ENCODE results near the gene EPN2.

Gene EPN2

DNA sequence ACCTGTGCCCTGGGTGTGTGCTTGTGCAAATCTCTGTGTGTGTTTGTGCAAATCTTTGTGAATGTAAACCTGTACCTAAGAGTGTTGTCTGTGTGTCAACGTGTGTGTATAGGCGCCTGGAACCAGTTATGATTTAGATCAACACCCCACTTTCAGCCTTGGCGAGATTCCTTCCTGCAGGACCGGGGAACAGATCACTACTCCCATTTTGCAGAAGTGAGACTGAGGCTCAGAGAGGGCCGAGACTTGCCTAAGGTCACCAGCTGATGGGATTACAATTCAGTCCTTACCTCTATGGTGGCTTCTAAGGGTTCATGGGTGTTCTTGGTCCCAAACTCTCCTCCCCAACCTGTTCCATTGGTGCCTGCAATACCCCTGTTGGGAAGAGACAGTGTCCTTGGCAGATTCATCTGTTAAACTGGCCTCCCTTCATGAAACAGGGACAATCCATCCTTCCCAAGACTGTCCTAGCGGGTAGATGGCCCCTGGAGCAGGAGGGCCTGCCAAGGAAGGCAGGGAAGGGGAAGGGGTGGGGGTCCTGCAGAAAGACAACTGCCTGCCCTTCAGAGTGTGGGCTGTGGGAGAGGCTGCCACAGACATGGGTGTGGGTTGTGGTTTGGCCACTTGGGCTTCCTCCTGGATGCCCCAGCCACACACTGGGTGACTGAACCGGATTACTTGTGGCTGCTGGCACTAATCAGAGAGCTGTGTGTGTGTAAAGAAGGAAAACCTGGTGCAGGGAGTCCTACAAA lies 134.3 kb downstream of the EPN2 start:
- no peak for DNase-seq

DNA sequence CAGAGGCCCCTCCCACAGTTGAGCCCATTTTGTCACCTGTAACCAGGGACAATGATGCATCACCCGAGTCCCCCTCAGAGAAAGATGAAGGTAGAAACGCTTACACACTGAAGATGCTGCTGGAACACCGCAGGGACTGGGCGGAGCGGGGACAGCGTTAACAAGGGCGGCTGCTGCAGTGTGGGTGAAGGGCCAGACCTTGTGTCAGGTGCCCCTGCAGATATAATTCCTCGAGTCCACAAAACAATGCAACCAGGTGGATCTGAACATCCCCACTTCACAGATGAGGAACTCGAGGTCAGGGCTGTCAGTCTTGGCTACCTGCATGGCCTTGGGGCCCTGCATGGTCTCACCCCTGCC lies 134.8 kb downstream of the EPN2 start:
- no peak for DNase-seq

DNA sequence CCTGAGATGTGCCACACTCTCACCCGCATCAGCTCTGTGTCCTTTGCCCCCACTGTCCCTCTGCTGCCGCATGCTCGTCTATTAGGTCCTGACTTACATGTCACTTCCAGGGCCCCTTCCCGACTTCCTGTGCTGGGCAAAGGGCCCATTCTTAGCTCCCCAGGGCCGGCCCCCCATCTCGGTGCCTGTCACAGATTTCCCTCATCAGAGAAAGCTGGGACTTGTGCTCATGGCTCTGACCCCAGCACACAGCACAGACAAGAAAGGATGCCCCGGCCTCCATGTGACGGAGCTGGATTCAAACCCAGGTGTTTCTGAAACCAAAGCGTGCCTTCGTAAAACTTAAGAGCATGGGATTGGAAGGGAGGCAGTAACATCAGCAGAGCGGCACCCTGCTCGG lies 135.3 kb downstream of the EPN2 start:
- no peak for DNase-seq

DNA sequence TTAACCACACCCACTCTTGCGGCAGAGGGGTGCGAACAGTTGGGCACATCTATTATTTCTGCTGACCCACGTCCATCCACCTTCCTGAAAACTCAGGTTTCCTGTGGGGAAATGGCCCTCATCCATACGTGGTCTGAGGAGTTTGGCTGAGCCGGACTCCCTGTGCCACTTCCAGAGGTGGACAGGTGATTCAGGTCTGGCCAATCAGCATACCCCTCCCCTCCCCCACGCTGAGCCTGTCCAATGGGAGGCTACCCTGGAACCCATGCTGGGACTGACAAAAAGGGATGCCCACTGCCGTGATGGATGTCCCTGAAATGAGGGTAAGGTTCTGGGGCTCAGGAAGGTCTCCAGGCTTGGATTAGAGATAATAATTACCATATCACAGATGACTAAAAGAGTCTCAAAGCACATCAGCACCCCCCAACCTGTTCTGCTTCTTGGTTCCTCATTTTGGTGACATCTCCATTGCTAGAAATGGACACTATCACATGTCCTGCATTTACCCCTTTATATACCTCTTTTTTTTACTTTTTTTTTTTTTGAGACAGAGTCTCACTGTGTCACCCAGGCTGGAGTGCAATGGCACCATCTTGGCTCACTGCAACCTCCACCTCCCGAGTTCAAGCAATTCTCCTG lies 135.8 kb downstream of the EPN2 start:
- DNase-seq, result no peak

DNA sequence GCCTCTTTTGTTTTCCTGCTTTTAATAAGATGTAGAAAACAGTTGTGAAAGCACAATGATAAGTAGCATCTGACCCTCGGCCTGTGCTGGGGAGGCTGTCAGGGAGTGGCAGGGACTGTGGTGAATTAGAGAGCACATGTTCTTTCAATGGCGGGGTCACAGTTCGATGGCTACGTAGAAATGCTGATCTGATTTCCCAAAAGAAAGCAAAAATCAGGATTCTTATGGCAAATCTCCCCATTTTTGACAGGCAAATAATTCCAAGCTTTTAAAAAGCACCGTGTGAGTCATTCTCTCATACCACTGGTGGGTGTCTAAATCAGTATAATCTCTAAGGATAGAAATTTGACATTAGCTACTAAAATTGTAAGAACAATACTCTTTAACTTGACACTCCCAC lies 137.0 kb downstream of the EPN2 start:
- DNase-seq, result no peak

DNA sequence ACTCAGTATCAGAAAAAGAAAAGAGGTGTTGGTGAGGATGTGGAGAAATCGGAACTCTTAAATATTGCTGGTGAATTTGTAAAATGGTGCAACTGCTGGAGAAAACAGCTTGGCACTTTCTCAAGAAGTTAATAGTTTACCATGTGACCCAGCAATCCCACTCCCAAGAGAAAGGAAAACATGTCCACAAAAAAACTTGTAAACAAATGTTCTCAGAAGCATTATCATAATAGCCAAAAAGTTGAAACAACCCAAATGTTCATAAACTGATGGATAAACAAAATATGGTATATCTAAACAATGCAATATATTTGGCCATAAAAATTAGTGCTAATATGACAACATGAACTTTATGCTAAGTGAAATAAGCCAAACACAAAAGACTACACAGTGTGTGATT lies 138.6 kb downstream of the EPN2 start:
- DNase-seq, result no peak

DNA sequence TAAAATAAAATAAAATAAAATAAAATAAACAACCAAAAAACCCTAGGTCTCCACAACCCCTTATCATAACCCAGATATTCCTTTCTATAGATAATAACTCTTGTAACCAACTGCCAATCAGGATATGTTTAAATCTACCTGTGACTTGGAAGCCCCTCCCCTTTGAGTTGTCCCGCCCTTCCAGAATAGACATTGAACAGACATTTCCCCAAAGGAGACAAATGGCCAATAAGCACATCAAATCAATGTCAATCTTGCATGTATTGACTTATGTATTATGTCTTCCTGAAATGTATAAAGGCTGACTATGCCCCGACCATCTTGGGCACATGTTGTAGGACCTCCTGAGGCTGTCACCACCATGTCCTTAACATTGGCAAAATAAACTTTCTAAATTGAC lies 139.6 kb downstream of the EPN2 start:
- DNase-seq, result no peak

DNA sequence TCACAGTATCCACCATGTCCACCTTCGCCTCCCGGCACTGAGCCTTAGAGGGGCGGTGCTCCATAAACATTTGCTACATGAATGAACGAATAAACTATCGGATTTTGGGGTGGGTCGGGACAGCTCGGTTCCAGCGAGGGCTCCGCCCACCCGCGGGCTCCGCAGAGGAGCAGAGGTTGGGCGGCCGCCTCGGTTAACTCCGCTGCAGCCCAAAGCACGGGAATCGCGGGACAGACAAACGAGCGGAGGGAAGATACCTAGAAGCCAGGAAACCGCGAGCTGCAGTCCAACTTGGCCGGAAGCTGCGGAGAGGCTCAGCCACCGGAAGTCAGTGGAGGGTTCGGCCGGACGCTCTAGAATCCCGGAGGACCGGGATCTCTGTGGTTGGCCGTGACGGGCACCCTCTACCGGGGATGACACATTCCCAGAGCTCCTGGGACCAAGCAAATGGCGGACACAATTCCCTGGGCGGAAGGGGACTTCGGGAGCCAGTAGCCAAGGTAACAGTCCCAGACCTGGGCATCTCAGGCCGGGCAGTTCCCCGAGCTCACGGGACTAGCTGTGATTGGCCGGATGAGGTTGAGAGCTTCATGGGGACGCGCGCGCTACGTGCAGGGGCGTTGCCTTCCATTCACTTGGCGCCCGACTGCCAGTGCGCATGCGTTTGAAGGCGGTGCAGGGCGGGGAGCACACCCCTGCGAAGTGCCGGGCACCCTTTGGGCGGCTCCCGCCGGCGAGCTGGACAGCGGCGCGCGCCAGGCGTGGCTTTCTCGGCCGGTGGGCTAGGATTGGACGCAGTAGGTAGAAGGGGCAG lies 140.6 kb downstream of the EPN2 start:
- peak; percentile 85 for DNase-seq

DNA sequence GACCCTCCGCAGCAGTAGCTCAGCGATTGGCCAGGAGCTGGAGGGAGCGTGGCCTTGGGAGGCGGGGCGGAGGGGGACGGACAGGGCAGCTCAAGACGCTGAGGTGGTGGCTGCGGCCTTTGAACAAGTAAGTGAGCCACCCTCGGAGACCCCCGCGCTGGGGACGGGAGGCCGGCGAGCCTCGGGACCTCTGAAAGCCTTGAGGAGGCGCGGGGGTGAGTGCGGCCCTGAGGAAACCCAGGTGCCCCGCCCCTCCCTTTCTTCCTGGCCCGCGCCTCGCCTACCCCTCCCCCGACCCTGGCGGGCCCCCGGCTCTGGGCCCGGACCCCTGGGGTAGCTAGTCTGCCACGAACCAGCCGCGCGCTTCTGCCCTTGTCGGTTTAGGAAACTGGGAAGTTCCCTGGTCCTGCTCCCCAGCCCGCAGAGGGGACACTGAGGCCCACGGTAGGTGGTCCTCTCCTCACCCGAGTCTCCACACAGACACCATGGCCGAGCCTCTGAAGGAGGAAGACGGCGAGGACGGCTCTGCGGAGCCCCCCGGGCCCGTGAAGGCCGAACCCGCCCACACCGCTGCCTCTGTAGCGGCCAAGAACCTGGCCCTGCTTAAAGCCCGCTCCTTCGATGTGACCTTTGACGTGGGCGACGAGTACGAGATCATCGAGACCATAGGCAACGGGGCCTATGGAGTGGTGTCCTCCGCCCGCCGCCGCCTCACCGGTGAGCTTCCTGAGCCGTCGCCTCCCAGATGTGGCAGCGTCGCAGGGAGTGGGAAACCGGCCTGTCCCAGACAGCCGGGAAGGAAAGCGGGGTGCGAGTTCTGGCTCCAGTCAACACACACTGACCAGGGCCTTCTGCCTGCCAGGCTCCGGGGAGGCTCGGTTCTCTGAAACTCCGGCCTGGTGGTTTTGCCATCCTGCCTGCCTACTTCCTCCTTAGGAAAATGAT lies 141.5 kb downstream of the EPN2 start, which contains the start of gene MAPK7:
Gene MAPK7, plus strand, starts transcription at position 83 of the 945 bp plus-strand sequence. Its CDS starts 403 bp downstream, at position 486.
- no peak for DNase-seq

DNA sequence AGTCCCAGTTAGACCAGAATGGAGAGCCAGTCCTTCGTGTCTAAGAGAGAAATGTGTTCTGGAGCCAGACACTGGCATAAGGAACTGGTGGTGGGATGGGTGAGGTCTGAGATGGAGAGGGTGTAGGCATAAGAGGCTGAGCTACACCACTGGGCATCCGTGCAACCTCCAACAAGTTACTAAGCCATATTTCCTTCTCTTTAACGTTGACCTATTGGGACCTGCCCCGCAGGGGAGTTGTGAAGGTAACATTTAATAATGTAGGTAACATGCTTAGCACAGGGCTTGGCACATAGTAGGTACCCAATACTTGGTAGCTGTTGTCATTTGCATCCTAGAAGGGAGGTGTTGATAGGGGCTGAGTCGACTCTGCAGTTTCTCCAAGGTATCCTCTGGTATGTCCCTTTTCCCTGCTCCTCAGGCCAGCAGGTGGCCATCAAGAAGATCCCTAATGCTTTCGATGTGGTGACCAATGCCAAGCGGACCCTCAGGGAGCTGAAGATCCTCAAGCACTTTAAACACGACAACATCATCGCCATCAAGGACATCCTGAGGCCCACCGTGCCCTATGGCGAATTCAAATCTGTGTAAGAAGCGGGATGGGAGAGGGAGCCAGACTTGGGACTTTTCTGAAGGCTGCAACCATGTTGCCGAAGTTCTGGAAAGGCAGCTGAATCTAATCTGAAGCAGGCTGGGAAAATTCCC lies 142.3 kb downstream of the EPN2 start:
- no peak for DNase-seq

DNA sequence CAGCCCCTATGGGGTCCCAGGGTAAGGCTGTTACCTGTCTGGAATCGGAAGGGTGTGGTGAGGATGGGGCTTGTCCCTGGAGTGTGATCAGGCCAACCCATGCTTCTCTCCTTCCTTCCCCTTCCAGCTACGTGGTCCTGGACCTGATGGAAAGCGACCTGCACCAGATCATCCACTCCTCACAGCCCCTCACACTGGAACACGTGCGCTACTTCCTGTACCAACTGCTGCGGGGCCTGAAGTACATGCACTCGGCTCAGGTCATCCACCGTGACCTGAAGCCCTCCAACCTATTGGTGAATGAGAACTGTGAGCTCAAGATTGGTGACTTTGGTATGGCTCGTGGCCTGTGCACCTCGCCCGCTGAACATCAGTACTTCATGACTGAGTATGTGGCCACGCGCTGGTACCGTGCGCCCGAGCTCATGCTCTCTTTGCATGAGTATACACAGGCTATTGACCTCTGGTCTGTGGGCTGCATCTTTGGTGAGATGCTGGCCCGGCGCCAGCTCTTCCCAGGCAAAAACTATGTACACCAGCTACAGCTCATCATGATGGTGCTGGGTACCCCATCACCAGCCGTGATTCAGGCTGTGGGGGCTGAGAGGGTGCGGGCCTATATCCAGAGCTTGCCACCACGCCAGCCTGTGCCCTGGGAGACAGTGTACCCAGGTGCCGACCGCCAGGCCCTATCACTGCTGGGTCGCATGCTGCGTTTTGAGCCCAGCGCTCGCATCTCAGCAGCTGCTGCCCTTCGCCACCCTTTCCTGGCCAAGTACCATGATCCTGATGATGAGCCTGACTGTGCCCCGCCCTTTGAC lies 143.5 kb downstream of the EPN2 start:
- DNase-seq, result no peak

DNA sequence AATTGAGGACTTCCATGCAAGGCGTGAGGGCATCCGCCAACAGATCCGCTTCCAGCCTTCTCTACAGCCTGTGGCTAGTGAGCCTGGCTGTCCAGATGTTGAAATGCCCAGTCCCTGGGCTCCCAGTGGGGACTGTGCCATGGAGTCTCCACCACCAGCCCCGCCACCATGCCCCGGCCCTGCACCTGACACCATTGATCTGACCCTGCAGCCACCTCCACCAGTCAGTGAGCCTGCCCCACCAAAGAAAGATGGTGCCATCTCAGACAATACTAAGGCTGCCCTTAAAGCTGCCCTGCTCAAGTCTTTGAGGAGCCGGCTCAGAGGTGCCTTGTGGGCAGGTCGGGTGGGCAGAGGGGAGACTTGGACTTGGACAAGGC lies 144.2 kb downstream of the EPN2 start:
- DNase-seq, result no peak

DNA sequence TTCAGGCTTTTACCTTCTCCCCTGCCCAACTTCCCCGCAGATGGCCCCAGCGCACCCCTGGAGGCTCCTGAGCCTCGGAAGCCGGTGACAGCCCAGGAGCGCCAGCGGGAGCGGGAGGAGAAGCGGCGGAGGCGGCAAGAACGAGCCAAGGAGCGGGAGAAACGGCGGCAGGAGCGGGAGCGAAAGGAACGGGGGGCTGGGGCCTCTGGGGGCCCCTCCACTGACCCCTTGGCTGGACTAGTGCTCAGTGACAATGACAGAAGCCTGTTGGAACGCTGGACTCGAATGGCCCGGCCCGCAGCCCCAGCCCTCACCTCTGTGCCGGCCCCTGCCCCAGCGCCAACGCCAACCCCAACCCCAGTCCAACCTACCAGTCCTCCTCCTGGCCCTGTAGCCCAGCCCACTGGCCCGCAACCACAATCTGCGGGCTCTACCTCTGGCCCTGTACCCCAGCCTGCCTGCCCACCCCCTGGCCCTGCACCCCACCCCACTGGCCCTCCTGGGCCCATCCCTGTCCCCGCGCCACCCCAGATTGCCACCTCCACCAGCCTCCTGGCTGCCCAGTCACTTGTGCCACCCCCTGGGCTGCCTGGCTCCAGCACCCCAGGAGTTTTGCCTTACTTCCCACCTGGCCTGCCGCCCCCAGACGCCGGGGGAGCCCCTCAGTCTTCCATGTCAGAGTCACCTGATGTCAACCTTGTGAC lies 144.7 kb downstream of the EPN2 start:
- DNase-seq, result no peak

DNA sequence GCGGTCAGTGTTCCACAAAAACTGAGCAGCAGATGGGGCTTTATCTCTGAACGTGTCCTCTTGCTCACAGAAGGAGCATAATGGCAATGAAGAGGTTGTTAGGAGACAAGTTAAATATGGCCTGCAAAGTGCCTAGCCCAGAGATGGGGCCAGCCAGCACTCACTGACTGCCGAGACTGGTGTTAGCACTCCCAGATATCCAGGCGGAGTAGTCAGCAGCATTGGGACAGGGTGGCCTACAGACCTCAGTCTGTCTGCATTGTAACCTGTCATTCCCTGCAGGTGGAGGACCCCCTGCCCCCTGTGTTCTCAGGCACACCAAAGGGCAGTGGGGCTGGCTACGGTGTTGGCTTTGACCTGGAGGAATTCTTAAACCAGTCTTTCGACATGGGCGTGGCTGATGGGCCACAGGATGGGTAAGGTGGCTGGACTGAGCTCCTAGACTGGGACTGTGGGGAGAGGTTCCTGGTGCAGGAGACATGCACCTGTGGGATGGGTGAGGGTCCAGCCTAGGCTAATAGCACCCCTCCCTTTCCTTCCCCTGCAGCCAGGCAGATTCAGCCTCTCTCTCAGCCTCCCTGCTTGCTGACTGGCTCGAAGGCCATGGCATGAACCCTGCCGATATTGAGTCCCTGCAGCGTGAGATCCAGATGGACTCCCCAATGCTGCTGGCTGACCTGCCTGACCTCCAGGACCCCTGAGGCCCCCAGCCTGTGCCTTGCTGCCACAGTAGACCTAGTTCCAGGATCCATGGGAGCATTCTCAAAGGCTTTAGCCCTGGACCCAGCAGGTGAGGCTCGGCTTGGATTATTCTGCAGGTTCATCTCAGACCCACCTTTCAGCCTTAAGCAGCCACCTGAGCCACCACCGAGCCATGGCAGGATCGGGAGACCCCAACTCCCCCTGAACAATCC lies 145.6 kb downstream of the EPN2 start:
- no peak for DNase-seq

DNA sequence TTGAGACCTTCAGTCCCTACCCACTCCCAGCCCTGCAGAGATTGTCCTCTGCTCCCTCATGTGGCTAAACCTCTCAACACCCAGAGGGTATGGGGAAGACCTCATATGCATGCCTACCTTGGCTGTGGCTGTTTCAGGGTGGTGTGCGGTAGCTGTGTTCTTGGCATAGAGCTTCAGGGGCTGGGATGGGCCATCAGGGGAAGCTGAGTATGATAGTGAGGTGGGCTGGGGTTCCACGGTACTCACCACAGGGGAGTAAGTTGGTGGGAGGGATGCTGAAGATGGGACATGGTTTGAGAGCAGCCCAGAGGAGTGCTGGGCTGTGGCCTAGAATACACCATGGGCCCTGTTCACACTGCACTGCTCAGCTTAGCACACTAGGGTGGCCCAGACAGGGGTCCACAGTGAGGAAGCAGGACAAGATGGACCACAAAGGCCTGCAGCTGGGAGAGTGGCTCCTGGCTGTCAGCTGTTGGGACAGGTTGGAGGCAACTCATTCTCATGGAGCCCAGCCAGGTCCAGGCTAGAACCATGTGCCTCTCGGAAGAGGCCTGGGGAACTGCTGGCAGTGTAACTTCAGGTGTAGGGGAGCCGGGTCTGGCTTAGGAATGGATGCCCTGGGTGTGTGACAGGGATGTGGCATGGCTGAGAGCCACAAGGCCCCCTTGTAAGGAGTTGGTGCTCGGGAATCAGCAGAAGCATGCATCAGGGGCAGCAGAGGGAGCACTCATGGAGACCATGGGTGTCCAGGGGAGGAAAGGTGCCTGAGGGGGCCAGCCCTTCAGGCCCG lies 146.7 kb downstream of the EPN2 start:
- no peak for DNase-seq

DNA sequence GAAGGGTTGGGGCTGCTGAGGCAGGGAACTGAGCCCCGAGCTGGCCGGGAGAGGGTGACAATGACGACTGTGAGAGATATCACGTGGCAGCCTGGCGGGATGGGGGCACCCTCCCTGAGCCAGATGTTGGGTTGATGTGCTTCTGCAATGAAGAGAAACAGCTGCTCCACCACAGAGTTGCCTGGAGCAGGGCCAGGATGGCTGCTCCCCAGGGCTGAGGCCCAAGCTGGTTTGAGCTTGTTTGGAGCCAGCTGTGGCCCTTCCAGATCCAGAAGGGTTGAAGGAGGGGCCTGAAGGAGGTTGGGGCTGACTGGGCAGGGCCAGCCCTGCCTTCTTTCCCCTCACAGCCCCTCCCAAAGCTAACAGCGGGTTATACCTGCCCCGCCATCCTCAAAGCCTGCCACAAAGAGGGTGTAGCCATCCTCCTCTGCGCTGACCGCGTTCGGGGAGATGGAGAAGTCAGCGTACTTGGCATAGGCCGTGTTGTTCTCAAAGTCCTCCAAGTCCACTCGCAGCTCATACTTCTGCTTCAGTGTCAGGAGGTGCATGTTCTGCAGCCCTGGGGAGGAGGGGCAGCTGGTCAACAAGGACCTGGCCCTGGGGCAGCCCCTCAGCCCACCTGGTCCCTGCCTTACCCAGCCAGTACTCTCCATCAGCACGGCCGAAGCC lies 147.7 kb downstream of the EPN2 start:
- DNase-seq, result no peak

DNA sequence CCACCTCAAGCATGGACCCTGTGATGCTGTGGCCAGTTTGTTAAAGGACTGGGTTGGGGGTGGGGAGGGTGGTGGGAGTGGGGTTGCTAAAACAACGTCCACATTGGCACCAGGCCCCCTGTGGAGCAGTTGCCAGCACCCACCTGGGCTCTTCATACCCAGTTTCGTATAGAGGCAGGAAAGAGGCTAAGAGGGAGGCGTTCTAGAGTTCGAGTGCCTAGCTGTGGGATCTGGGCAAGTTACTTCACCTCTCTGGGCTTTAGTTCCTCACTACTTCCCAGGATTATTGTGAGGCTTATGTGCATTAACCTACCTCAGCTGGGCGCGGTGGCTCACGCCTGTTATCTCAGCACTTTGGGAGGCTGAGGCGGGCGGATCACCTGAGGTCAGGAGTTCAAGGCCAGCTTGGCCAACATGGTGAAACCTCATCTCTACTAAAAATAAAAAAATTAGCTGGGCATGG lies 148.4 kb downstream of the EPN2 start:
- DNase-seq, result no peak

All from NCI-H1417 treated with DMSO at 0.1 percent for 48 hours (cell line).